ENCODE data around the gene DMGDH.

DMGDH gene

DNA sequence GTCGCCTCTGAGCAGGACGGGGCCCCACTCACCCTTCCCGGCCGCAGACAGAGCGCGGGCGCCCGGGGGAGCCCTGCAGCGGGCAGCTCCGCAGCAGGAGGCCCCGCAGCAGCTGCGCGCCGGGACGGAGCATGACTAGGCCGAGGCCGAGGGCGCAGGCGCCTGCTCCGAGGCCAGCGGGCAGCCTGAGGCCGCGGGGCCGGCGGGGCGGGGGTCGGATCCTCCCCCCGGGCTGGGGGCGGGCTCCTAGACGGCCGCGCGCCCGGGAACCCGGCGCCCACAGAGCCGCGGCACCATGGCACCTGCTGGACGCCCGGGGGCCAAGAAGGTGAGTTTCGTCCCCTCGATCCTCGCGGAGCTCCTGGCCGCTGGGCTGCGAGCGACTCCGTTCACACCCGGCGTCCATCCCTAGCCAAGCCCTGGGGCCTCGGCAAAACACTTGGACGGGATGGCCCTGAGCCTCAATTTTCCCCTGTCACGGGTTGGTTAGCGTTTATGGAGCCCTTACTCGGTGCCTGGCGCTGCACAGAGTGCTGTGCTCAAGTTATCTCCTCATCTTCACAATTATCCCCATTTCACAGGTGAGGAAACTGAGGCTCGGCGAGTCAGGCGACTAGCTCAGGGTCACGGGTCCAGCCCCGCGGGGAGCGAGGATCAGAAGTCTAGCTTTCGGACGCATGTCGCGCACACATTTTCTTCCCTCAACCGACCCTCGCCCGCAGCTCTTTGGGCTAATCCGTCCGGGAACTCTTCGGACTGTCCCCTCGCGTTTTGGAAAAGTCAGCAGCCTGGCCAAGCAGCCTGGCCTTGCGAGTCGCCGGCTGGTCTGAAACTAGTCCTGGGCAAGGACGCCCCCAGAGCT is at the start of gene DMGDH, which contains the start of gene BHMT2:
Gene DMGDH (minus strand): TSS at position 187 of the 862 bp plus-strand sequence. CDS start 54 bp downstream, at position 133.
Gene BHMT2 (plus strand): TSS at position 280 of the 862 bp plus-strand sequence. CDS start 16 bp downstream, at position 296.
- H3K4me1 ChIP-seq (ENCODE audit: control insufficient read depth, insufficient read depth, low read length) = peaks cover 5% of the 10 kb centered on the region; the same call in 1 of the 2 replicates
- no peaks in the 10 kb centered on the region for H3K36me3 ChIP-seq (ENCODE audit: control insufficient read depth, insufficient read depth, low read length)
- peaks cover 8% of the 10 kb centered on the region for H3K9me3 ChIP-seq (ENCODE audit: control insufficient read depth, insufficient read depth, low read depth, low read length)
- no peak within 1 kb of the TSS for H3K27ac ChIP-seq (ENCODE audit: low read depth, low read length)
- no peaks in the 10 kb centered on the region for H3K27me3 ChIP-seq (ENCODE audit: control insufficient read depth, insufficient read depth, low read length)
- H3K9ac ChIP-seq (ENCODE audit: low read length) = no peak within 1 kb of the TSS
- peak within 1 kb of the TSS; percentile 32; the same call in 1 of the 2 replicates for H3K4me3 ChIP-seq (ENCODE audit: low read depth, low read length)

DNA sequence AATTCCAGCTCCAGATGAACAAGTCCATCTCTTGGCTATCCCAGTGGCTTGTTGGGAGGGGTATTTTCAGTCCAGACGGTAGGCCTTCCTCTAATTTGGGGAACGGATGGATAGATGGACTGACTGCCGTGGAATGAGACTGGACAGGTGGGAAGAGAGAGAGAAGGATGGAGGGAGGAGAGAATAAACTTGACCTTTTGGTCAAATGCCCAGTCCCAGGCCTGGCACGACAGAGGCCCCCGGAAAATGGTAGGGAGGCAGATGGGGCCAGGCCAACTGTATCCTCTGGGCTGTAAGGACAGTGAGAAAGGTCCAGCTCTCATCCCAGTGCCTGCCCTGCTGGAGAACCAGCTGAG is 43.2 kb upstream of the DMGDH start:
- H3K4me3 ChIP-seq (ENCODE audit: low read depth, low read length) = peak overlapping the region; percentile 70; the same call in 1 of the 2 replicates
- no peaks in the 10 kb centered on the region for H3K4me1 ChIP-seq (ENCODE audit: control insufficient read depth, insufficient read depth, low read length)
- H3K9ac ChIP-seq (ENCODE audit: low read length) = no peak overlapping the region
- H3K27ac ChIP-seq (ENCODE audit: low read depth, low read length) = no peak overlapping the region
- H3K27me3 ChIP-seq (ENCODE audit: control insufficient read depth, insufficient read depth, low read length) = peaks cover 58% of the 10 kb centered on the region
- H3K36me3 ChIP-seq (ENCODE audit: control insufficient read depth, insufficient read depth, low read length) = no peaks in the 10 kb centered on the region
- H3K9me3 ChIP-seq (ENCODE audit: control insufficient read depth, insufficient read depth, low read depth, low read length) = no peaks in the 10 kb centered on the region

DNA sequence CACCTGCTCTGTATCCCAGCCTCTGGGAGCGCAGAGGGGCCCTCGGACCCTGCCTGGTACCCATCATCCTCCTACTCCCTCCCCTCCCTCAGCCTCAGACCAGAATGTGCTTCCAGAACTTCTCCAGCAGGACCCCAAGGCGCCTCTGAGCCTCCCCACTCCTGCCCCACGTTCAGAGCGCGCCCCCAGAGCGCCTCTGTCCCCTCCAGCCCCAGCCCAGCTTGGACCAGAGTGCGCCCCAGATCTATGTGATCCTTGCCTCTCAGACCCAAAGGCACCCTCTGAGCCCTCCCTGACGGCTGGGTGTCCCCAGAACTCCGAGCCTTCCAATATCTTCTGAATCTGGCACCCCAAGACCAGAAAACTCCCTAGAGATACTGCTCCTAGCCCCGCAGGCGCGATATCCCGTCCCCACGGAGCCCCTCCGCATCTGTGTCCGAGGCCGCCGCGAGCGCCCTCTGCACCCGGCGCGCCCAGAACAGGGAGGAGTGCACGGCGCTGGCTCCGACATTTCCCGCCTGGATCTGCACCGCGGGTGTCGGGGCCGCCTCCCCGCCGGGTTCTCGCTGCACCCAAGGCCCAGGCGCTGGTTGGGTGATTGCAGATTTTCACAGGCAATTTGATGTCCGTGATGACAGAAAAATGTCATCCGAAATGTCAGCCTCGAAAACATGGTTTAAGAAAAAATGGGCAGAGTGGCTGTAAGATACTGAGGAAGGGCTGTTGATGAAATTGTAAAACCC is 42.7 kb upstream of the DMGDH start:
- Histone ChIP-seq H3K4me3 (ENCODE audit: low read depth, low read length) (peak overlapping the region; percentile 70), H3K27ac (ENCODE audit: low read depth, low read length) (no peak overlapping the region), H3K36me3 (ENCODE audit: control insufficient read depth, insufficient read depth, low read length) (no peaks in the 10 kb centered on the region), H3K4me1 (ENCODE audit: control insufficient read depth, insufficient read depth, low read length) (no peaks in the 10 kb centered on the region), H3K9me3 (ENCODE audit: control insufficient read depth, insufficient read depth, low read depth, low read length) (no peaks in the 10 kb centered on the region), H3K27me3 (ENCODE audit: control insufficient read depth, insufficient read depth, low read length) (peaks cover 58% of the 10 kb centered on the region), H3K9ac (ENCODE audit: low read length) (no peak overlapping the region)

GRCh38 chr5:79111387-79111959 is 42.0 kb upstream of the DMGDH start, which contains the start of gene BHMT:
TSS of gene BHMT (plus strand) at chr5:79111809. CDS start at chr5:79111886, 77 bp downstream.
- no peak within 1 kb of the TSS for H3K27ac ChIP-seq (ENCODE audit: low read depth, low read length)
- H3K4me3 ChIP-seq (ENCODE audit: low read depth, low read length) = peak within 1 kb of the TSS; percentile 70
- H3K27me3 ChIP-seq (ENCODE audit: control insufficient read depth, insufficient read depth, low read length) = peaks cover 58% of the 10 kb centered on the region
- H3K9ac ChIP-seq (ENCODE audit: low read length) = no peak within 1 kb of the TSS
- H3K4me1 ChIP-seq (ENCODE audit: control insufficient read depth, insufficient read depth, low read length) = no peaks in the 10 kb centered on the region
- no peaks in the 10 kb centered on the region for H3K9me3 ChIP-seq (ENCODE audit: control insufficient read depth, insufficient read depth, low read depth, low read length)
- no peaks in the 10 kb centered on the region for H3K36me3 ChIP-seq (ENCODE audit: control insufficient read depth, insufficient read depth, low read length)

- no peaks in the 10 kb centered on the region for H3K36me3 ChIP-seq (ENCODE audit: control insufficient read depth, insufficient read depth, low read length)
- peaks cover 47% of the 10 kb centered on the region for H3K27me3 ChIP-seq (ENCODE audit: control insufficient read depth, insufficient read depth, low read length)
- H3K27ac ChIP-seq (ENCODE audit: low read depth, low read length) = no peak overlapping the region
Measured at GRCh38 chr5:79109527-79110492, 40.3 kb upstream of the DMGDH start.

DNA sequence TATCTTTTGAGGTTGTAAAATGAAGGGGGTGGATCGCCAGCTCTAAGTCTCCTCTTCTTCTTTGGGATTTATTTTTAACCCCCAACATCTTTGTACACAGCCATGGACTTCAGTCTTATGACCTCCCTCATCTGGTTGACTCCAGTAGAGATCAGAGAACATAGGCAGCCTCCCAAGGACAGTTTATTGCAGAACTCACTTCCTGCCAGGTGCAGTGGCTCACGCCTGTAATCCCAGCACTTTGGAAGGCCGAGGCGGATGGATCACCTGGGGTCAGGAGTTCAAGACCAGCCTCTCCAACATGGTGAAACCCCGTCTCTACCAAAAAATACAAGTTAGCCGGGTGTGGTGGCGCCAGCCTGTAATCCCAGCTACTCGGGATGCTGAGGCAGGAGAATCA is 39.3 kb upstream of the DMGDH start:
- Histone ChIP-seq H3K36me3 (ENCODE audit: control insufficient read depth, insufficient read depth, low read length) (no peaks in the 10 kb centered on the region), H3K9me3 (ENCODE audit: control insufficient read depth, insufficient read depth, low read depth, low read length) (no peaks in the 10 kb centered on the region), H3K4me3 (ENCODE audit: low read depth, low read length) (no peak overlapping the region), H3K27me3 (ENCODE audit: control insufficient read depth, insufficient read depth, low read length) (peaks cover 38% of the 10 kb centered on the region), H3K9ac (ENCODE audit: low read length) (no peak overlapping the region), H3K4me1 (ENCODE audit: control insufficient read depth, insufficient read depth, low read length) (no peaks in the 10 kb centered on the region), H3K27ac (ENCODE audit: low read depth, low read length) (no peak overlapping the region)

More at GRCh38 chr5:79109527-79110492, 40.3 kb upstream of the DMGDH start:
- no peak overlapping the region for H3K9ac ChIP-seq (ENCODE audit: low read length)
- H3K4me3 ChIP-seq (ENCODE audit: low read depth, low read length) = no peak overlapping the region
- H3K9me3 ChIP-seq (ENCODE audit: control insufficient read depth, insufficient read depth, low read depth, low read length) = no peaks in the 10 kb centered on the region
- H3K4me1 ChIP-seq (ENCODE audit: control insufficient read depth, insufficient read depth, low read length) = no peaks in the 10 kb centered on the region

DNA sequence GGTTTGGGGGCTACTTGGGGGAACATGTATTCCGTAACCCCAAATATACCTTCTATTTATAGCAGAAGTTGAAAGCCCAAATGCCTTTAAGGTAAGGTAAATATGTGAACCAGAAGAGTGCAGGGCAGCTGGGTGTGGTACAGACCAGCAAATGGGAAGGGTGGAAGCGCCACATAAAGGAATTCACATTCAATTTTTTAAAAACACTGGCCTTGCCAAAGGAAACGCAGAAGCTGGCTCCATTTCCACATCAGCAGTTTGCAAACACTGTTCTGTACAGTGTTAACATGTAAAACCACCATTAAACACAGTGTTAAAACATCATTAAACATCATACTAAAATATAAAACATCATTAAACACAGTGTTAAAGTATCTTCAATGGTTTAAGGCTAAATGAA is 38.6 kb upstream of the DMGDH start:
- Histone ChIP-seq H3K27me3 (ENCODE audit: control insufficient read depth, insufficient read depth, low read length) (peaks cover 31% of the 10 kb centered on the region), H3K4me1 (ENCODE audit: control insufficient read depth, insufficient read depth, low read length) (no peaks in the 10 kb centered on the region), H3K9me3 (ENCODE audit: control insufficient read depth, insufficient read depth, low read depth, low read length) (peaks cover under 1% of the 10 kb centered on the region; the same call in 1 of the 2 replicates), H3K4me3 (ENCODE audit: low read depth, low read length) (no peak overlapping the region), H3K9ac (ENCODE audit: low read length) (no peak overlapping the region), H3K27ac (ENCODE audit: low read depth, low read length) (no peak overlapping the region), H3K36me3 (ENCODE audit: control insufficient read depth, insufficient read depth, low read length) (no peaks in the 10 kb centered on the region)

- Histone ChIP-seq H3K9ac (ENCODE audit: low read length) (no peak overlapping the region), H3K27ac (ENCODE audit: low read depth, low read length) (no peak overlapping the region), H3K4me1 (ENCODE audit: control insufficient read depth, insufficient read depth, low read length) (no peaks in the 10 kb centered on the region), H3K4me3 (ENCODE audit: low read depth, low read length) (no peak overlapping the region), H3K27me3 (ENCODE audit: control insufficient read depth, insufficient read depth, low read length) (peaks cover 22% of the 10 kb centered on the region), H3K36me3 (ENCODE audit: control insufficient read depth, insufficient read depth, low read length) (no peaks in the 10 kb centered on the region), H3K9me3 (ENCODE audit: control insufficient read depth, insufficient read depth, low read depth, low read length) (peaks cover 5% of the 10 kb centered on the region; the same call in 1 of the 2 replicates)
Measured at GRCh38 chr5:79107020-79107796, 37.7 kb upstream of the DMGDH start.

- Histone ChIP-seq H3K36me3 (ENCODE audit: control insufficient read depth, insufficient read depth, low read length) (no peaks in the 10 kb centered on the region), H3K4me3 (ENCODE audit: low read depth, low read length) (no peak overlapping the region), H3K27ac (ENCODE audit: low read depth, low read length) (no peak overlapping the region), H3K27me3 (ENCODE audit: control insufficient read depth, insufficient read depth, low read length) (peaks cover 9% of the 10 kb centered on the region), H3K4me1 (ENCODE audit: control insufficient read depth, insufficient read depth, low read length) (no peaks in the 10 kb centered on the region), H3K9me3 (ENCODE audit: control insufficient read depth, insufficient read depth, low read depth, low read length) (peaks cover 11% of the 10 kb centered on the region), H3K9ac (ENCODE audit: low read length) (no peak overlapping the region)
Measured at GRCh38 chr5:79105868-79106267, 36.4 kb upstream of the DMGDH start.

Measured in HUES6 (cell line).